Measurements from ENCODE around the gene RDH13.

GRCh38 chr19:55085923-55086715 lies 23.2 kb upstream of the RDH13 start:
- TF ChIP-seq CTCF (conservative IDR thresholded peaks at IDR 0.05 in 1 of 2, IDR thresholded peaks at IDR 0.05 in 1 of 2; ENCODE audit: low read depth in 1 of 2, low read length in 2 of 2) (no peak), EZH2 (IDR thresholded peaks at IDR 0.05; ENCODE audit: low read length, missing control alignments) (peak; percentile 58)

Data from fibroblast of lung (primary cell).